Stimulated activated CD4-positive, alpha-beta T cell treated with anti-CD3 and anti-CD28 coated beads, Interleukin-2, amount 100 ng/mL, for 48 hours (primary cell): Measurements from ENCODE around the gene DPYSL4.

Experiments used
- DNase-seq, 2 donors: peaks; one replicate each; pipeline ENCODE4 v3.0.0-alpha.2; 2020

The DPYSL4 gene

DNA sequence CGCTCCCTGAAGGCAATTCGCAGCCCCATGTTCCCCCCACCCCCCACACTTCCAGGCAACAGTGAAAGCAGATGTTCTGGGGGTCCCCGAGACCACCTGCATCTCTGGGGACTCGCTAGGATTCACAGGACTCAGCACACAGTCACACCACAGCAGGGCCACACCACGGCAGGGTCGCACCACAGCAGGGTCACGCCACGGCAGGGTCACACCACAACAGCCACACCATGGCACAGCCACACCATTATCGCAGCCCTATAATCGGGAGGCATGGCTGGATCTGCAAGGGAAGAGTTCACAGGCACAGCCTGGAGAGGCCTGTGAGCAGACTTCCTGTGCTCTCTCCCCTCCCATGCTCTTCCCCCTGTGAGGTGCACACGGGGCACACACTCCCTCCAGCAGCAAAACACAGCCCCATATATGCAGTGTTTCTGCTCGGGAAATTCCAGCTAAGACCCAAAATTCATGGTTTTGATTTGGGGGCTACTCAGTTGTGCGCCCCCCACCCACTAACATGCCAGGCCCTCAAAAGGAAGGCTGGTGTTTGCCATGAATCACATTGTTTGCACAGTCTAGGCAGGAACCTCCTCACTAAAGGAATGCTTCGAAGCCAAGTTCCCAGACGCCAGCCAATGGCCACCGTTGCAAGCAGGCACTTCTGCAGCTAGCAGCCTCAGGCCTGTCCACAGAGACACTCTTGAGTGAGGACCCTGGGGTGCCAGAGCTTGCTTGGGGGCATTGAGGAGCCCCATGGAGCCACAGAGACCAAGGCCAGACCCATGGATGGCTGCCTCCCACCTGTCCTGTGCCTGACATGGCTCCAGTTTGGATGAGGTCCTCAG, 7.0 kb upstream of the DPYSL4 start:
- no peak for DNase-seq

- no peak for DNase-seq
Measured at GRCh38 chr10:132180736-132181135, 6.0 kb upstream of the DPYSL4 start.

DNA sequence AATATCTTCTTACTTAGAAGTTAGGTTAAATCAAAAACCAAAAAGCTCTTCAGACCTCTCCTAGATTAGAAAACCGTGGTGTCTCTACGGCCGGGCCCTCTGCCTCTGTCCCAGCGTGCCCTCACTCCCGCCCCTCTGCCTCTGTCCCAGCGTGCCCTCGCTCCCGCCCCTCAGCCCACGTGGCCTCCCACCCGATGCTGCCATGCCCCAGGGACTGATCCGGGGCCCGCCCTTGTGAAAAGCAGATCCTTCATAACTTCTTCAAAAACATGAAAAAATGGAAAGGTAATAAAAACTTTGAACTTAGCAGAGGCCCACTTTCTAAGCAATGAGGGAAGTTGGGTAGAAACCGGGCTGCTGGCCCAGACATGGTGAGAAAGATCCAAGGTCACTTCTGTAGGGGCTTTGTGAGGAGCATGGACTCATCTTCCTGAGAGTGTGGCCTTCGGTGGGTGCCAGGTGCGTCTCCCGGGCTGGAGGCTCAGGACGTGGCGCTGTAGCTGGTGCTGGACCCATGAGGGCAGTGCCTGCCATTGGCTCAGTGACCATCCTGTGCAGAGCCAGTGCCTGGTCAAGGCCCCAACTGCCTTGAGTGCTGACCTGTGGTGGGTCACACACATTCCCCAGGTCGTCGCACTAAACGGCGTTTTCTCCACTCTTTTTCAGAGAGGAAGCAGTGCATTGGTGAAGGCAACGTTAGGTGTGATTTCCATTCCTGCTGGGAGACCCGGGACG, 4.9 kb upstream of the DPYSL4 start:
- DNase-seq, result no peak

- no peak for DNase-seq
Measured at GRCh38 chr10:132182591-132182990, 4.2 kb upstream of the DPYSL4 start.

DNA sequence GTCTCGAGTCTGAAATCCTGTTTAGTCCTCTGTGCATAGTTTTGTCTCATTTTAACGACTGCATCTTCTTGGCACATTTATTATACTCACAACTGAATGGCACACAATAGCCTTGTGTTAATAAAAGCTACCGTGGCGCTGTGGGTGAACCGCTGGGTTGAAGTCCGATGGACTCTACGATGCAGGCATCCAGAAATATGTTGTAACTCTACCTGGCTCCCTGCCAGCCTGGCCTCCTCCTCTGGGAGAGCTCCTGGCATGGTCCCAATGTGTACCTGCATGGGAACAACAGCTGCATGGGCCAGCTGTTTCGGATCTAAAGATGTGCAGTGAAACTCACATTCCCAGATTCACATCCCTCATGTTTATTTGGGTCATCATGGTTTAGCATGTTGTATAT, 3.7 kb upstream of the DPYSL4 start:
- no peak for DNase-seq

GRCh38 chr10:132184816-132185593, 1.7 kb upstream of the DPYSL4 start:
- DNase-seq, result no peak

- DNase-seq, result peak; percentile 38 to 46
Measured at GRCh38 chr10:132185601-132186487, 904 bp upstream of the DPYSL4 start.

DNA sequence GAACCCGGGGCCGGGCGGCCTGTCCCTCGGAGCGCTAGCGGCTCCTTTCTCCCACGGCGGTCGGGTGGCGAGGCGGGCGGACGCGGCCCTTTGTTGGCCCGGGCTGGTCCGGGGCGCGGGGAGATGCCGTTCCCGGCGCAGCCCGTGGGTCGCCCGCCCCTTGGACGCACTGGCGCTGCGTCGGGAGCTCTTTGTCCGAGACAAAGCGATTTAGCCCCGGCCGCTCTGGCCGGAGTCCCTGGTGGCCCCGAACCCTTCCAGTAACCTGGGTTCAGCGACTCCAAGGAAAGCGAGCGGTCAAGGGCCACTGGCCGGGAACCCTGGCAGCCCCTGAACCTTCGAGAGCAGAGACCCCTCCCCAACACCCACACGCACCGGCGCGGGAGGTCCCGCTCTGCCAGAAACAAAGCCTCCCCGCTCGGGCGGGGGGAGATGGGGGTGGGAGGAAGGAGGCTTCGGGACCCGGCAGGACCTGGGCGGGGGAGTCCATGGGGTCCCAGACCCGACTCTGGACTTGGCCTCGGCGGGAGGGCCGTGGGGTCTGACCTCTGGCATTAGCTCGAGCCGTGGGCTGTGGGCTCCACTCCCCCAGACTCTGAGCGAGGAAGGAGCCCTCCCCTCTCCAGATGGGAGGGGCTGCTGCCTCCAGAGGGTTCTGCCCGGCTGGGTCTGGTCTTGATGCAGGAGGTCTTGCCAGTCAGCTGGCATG, 836 bp downstream of the DPYSL4 start:
- no peak for DNase-seq

- no peak for DNase-seq
Measured at GRCh38 chr10:132188331-132188730, 1.6 kb downstream of the DPYSL4 start.

DNA sequence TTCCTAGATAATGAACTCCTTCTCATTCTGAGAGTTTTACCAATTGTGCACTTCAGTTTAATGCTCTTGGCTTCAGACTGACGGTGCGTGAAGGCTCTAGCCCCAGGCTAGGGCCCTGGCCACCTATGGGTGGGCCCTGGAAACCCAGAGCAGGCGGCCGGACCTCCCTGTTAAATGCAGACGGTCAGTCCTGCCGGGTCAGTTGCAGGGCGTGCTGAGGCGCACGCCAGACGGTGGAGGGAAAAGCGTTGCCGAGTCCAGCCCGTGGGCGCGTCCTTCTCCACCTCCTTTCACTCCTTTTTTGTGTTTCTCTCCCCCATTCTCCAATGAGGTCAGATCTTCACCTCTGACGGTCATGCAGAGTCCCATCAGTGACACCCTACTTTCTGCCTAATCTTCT, 2.3 kb downstream of the DPYSL4 start:
- no peak for DNase-seq

GRCh38 chr10:132189810-132190422, 3.2 kb downstream of the DPYSL4 start:
- DNase-seq, result no peak

GRCh38 chr10:132192076-132192975, 5.6 kb downstream of the DPYSL4 start:
- no peak for DNase-seq

GRCh38 chr10:132192991-132193665, 6.4 kb downstream of the DPYSL4 start:
- DNase-seq, result no peak

DNA sequence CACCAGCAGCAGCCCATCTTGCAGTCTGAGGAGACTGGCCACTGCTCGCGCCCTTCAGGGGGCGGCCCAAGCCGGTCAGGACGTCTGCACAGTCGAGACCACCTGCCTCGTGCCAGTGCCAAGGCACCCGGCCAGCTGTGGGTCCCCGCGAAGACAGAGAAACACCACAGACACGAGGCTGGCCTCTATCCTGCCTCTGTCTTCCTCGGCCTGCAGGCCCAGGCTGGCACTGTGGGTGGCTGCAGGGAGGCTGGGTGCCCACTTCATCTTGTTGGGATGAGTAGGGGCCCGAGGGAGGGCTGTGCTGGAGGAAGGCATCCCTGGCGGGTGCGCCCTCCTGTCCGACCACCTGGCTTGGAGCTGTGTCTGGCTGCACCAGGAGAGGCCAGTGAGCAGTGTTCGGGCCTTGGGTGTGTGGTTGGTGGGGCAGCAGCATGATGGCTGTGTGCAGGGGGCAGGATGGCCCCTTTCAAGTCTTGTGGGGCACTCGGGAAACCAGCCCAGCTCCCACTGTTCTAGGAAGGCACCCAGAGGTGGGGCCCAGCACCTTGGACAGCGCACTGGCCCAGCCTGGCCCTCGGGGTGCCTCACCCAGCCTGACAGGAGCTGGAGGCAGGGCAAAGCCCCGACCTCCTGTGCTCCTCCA, 7.3 kb downstream of the DPYSL4 start:
- DNase-seq, result peak in 1 of 2 donors; percentile 19

- no peak for DNase-seq
Measured at GRCh38 chr10:132194726-132195125, 8.0 kb downstream of the DPYSL4 start.

- no peak for DNase-seq
Measured at GRCh38 chr10:132195366-132196075, 8.8 kb downstream of the DPYSL4 start.

DNA sequence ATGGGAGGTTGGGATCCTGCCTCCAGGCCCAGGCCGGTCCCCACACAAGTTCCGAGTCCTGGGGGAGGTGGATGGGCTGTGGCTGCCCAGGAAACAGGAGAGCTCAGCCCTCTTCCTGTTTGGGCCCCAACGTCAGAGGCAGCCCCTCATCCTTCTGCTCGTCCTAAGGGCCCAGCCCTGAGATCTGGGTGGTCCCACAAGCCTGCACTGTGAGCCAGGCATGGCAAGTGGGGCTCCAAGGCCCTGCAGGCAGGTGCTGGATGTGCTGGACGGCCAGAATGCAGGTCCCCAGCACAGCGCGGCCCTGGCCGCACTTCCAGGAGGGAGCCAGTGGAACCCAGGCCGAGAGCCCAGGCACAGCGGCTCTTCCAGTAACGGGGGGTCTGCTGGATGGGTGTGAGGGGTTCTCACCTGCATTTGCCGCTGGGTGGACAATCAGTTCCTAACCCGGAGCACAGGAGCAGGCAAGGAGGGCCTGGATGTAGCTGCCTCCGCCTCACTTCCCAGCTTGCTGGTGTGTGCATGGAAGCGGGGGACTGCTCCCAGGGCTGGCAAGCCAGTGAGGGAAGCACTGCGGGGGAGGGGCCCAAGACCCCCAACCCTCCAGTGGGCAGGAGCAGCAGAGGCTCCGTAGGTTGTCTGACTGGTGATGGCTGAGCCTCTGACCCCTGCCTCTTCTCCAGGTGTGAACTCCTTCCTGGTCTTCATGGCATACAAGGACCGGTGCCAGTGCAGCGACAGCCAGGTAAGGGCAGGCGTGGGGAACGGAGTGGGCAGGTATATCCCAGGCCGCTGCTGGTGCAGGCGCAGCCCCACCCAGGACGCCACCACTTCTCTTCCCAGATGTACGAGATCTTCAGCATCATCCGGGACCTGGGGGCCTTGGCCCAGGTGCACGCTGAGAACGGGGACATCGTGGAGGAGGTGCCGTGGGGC, 9.7 kb downstream of the DPYSL4 start:
- DNase-seq, result no peak
